Hematopoietic multipotent progenitor cell (in vitro differentiated cells): ENCODE results near the gene ATRAID. TPM values are rescaled to one million over a fixed set of nuclear protein-coding genes. Genes with fewer than 3 reads are reported as not detected.

ENCODE experiments used
- total RNA-seq: library from RNA; depleted of rRNA; stranded (reverse); fragments of >200 nt; gene quantifications from one replicate; pipeline ENCODE4 v1.2.3, GENCODE V29; 2012

Gene ATRAID
- total RNA-seq, 1 donor = 131 TPM

Other genes with a start within 250 kb of the ATRAID start
- gene MAPRE3, start 241.4 kb upstream of the ATRAID start, total RNA-seq = 3.0 TPM
- gene TMEM214, start 179.1 kb upstream of the ATRAID start, total RNA-seq = 44.4 TPM
- gene AGBL5, start 160.4 kb upstream of the ATRAID start, total RNA-seq = 38.0 TPM
- gene OST4, start 140.4 kb upstream of the ATRAID start, total RNA-seq = 397 TPM
- 31.2 TPM for gene EMILIN1, start 133.4 kb upstream of the ATRAID start, total RNA-seq
- gene KHK, start 125.3 kb upstream of the ATRAID start, total RNA-seq = 4.0 TPM
- 9.2 TPM for gene CGREF1, start 92.9 kb upstream of the ATRAID start, total RNA-seq
- gene ABHD1, start 88.2 kb upstream of the ATRAID start, total RNA-seq = 1.9 TPM
- gene PREB, start 77.4 kb upstream of the ATRAID start, total RNA-seq = 55.2 TPM
- gene PRR30, start 72.6 kb upstream of the ATRAID start, total RNA-seq = under 0.01 TPM
- gene TCF23, start 63.0 kb upstream of the ATRAID start, total RNA-seq = not detected
- 60.1 TPM for gene SLC5A6, start 227 bp downstream of the ATRAID start, total RNA-seq
- gene CAD, start 5.3 kb downstream of the ATRAID start, total RNA-seq = 63.0 TPM
- gene SLC30A3, start 51.0 kb downstream of the ATRAID start, total RNA-seq = under 0.01 TPM
- not detected for gene DNAJC5G, start 63.4 kb downstream of the ATRAID start, total RNA-seq
- gene TRIM54, start 70.4 kb downstream of the ATRAID start, total RNA-seq = under 0.01 TPM
- 2.2 TPM for gene UCN, start 96.4 kb downstream of the ATRAID start, total RNA-seq
- gene MPV17, start 111.1 kb downstream of the ATRAID start, total RNA-seq = 85.4 TPM
- gene GTF3C2, start 144.7 kb downstream of the ATRAID start, total RNA-seq = 43.4 TPM
- 27.2 TPM for gene EIF2B4, start 158.3 kb downstream of the ATRAID start, total RNA-seq
- gene SNX17, start 158.6 kb downstream of the ATRAID start, total RNA-seq = 130 TPM
- gene ZNF513, start 168.7 kb downstream of the ATRAID start, total RNA-seq = 17.0 TPM
- 66.2 TPM for gene PPM1G, start 197.6 kb downstream of the ATRAID start, total RNA-seq
- 49.8 TPM for gene NRBP1, start 216.6 kb downstream of the ATRAID start, total RNA-seq
- gene KRTCAP3, start 230.3 kb downstream of the ATRAID start, total RNA-seq = 2.2 TPM